Hematopoietic multipotent progenitor cell treated with erythropoietin and hydrocortisone succinate and interleukin-3 and kit ligand, for 8 days (in vitro differentiated cells): ENCODE data around the gene MAPKAPK2.

Source experiments
- DNase-seq: peaks from one replicate; pipeline ENCODE4 v3.0.0-alpha.2; 2015

MAPKAPK2 gene

GRCh38 chr1:206723805-206724472, 39.2 kb downstream of the MAPKAPK2 start:
- DNase-seq = no peak

DNA sequence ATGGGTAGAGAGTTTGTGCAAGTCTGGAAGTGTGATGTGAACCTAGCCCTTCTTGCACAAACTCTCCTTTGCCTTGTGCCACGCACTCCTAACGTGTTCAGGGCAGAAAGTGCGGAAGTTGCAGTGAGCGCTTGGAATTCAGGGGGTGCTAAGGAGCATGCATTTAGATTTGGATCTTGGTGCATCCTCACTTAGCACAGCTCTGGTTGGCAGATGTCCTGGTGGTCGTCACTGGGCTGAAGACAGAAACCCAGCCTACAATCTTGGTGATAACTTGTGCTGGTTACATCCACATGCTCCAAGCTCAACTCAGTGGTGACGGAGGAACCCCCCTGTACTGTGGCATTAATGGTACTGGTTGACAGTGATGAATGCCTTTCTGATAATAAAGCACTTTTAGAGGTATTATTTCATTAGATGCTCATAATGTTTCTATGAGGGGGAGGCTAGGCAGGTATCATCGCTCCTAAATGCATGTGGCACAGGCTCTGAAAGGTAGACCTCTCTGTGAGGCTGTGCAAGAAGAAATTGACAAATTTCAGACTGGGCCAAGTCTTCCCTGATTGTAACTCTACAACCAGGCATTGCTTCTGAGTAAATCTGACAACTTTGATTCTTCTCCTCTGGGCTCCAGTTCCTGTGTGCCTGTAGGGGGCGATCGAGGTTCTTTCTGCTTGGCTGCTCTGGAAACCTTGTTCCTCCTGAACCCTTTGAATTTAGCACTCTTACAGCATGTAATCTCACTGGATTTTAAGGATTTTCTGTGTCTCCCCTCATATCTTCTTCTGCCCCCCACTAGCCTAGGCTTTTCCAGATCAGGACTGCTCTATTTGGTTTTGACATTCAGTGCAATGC, 40.6 kb downstream of the MAPKAPK2 start:
- peak; percentile 60 for DNase-seq

DNA sequence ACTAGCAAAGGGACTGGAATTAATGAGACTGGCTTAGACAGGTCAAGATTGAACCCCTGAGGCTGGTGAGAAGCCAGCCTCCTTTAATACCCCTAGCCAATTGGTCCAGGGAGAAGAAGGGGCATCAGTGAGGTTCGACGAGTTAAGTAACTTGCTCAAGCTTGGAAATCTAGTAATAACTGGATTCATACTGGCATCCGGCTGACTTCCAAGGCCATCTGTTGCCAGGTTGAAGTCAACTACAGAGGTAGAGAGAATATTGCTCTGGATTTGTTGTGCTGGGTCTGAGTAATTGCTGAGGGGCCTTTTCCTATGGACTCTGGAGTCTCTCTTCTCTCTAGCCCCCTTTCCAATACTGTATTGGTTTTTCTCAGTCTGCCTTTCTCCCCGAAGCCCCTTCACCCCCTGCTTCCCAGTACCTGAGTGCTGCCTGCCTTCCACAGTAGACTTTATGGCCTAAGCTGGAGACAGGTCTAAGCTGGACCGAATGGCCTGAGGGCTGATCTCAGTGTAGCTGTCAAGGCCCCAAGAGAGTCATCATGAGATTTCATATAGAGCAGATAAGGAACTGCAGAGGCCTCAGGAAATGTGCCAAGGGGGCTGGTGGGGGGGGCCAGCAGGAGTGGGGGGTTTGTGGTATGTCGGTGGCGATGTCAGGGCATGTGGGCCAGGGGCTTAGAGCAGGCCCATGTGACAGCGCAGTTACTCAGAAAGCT, 43.4 kb downstream of the MAPKAPK2 start:
- no peak for DNase-seq

DNA sequence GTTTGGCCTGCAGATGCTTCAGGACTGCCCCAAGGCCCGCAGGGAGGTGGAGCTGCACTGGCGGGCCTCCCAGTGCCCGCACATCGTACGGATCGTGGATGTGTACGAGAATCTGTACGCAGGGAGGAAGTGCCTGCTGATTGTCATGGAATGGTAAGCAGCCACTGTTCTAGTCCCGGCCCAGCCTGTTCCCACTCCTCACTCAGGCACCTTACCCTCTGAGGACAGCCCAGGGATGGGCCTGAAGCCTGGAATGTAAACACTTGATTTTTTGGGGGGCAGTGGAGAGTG, 43.9 kb downstream of the MAPKAPK2 start:
- DNase-seq = no peak

- DNase-seq = no peak
These were observed 44.3 kb downstream of the MAPKAPK2 start for GRCh38 chr1:206729050-206729449.

DNA sequence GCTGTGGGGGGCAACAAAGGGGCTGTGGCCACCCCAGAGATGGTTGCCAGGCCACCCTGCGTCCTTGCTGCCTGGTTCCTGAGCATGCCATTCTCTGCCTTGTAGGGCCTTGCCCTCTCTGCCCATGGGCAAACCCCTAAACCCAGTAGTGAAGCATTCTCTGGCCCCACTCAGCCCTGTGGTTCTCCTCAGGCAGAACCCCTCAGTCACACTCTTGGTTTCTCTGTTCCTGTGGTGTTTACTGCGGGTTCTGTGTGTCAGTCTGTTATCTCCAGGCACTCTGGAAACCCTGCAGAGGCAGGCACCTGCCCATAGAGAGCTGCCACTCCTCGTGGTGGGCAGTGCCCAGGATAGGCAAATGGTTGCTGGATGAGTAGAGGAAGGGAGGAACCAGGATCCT, 44.8 kb downstream of the MAPKAPK2 start:
- no peak for DNase-seq

- no peak for DNase-seq
These were observed 47.8 kb downstream of the MAPKAPK2 start for GRCh38 chr1:206732508-206732907.

- no peak for DNase-seq
These were observed 48.3 kb downstream of the MAPKAPK2 start for GRCh38 chr1:206732992-206733391.

DNA sequence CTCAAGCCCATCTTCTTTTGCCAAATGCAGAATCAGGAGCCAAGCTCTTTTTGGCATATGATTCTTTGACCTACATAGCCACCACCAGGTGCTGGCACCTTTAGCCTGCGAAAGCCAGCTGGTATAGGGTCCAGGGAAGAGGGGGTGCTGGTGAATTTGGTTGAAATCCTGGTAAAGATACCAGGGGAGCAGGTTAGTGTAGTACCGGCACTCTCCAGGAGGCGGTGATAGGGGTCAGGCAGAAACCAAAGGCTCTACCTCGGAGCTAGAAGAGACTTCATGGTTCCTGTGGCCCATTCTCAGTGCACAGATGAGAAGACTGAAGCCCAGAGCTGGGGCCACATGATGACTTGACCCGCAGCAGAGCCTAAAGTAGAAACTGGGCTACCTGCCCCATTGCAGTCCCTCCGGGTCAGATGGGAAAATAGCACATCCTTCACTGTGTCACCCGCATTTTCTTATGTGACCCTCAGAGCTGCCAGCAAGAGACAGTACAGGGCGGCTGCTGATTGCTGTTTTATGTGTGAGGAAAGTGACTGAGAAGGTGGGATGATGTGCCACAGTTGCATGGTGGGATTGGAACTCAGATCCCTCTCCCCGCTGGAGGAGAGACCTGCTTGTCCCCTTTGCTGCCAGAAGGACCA, 49.9 kb downstream of the MAPKAPK2 start:
- peak; percentile 62 for DNase-seq

DNA sequence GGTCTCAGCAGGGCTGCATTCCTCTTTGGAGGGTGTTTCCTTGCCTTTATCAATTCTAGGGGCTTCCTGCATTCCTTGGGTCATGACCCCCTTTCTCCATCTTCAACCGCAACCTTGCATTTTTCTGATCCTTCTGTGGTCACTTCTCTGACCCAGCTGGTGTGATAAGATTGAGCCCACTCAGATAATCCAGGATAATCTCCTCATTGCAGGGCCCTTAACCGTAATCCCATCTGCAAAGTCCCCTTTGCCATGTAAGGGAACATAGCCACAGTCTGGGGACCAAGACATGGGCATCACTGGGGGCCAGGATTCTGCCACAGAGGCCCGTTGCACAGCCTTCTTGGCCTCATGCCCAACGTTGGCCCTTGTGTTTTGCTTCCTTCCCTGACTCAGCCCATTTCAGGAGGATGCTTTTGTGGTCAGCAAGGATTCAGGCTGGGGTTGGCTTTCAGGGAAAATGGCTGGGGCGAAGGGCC, 50.9 kb downstream of the MAPKAPK2 start:
- DNase-seq = peak; percentile 68

DNA sequence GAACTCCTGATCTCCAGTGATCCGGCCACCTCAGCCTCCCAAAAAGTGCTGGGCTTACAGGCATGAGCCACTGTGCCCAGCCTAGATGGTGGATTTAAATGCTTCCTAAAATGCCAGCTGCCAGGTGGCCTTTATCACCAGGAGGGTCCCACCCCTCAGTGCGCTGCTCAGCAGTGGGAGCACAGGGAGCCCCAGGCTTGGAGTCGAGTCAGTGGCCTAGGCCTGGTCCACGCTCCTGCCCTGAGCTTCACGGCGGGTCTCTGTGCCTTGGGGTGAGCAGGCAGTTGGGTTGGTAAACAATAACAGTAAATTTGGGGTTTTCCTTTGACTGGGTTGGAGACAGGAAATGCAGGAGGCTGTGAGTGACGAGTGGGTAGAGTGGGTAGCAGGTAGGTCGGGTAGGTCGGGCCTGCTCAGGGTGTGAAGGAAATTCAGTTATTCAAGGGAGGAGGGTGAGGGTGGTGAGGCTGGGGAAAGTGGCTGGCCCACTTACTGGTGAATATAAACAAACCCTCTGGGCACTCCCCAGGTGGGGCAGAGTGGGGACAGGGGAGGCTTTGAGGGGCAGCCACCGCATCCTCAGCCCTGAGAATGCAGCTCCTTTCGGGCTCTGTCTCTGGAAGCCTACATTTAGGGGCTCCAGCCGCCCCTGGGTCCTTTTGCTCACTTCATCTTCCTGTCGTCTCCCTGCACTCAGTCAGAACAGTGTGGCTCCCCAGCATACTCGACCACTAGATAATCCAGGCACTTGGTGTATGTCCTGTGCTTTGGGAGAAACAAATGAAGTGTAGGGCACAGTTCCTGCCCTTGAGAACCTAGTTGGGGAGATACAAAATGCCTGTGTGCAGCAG, 52.4 kb downstream of the MAPKAPK2 start:
- no peak for DNase-seq

DNA sequence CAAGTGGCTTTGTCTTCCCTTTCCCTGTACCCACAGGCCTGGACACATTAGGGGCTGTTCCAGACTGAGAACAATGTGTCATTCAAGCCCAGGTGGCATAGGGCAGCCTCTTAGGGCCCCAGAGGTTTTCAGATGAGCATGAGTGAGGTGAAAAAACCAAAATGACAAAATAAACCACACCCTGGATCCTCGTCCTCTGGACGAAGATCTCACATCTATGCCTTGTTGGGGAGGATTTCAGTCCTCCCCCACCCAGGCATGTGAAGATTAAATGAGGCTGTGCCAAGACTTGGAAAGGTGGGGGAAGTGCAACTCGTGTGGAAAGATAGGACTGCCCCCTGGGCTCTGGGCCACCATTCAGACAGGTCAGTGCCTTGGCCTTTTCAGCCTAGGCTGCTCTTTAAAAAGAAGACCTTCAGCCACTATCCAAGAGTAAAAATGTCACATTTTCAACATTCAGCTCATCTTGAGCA, 53.1 kb downstream of the MAPKAPK2 start:
- DNase-seq = peak; percentile 59

DNA sequence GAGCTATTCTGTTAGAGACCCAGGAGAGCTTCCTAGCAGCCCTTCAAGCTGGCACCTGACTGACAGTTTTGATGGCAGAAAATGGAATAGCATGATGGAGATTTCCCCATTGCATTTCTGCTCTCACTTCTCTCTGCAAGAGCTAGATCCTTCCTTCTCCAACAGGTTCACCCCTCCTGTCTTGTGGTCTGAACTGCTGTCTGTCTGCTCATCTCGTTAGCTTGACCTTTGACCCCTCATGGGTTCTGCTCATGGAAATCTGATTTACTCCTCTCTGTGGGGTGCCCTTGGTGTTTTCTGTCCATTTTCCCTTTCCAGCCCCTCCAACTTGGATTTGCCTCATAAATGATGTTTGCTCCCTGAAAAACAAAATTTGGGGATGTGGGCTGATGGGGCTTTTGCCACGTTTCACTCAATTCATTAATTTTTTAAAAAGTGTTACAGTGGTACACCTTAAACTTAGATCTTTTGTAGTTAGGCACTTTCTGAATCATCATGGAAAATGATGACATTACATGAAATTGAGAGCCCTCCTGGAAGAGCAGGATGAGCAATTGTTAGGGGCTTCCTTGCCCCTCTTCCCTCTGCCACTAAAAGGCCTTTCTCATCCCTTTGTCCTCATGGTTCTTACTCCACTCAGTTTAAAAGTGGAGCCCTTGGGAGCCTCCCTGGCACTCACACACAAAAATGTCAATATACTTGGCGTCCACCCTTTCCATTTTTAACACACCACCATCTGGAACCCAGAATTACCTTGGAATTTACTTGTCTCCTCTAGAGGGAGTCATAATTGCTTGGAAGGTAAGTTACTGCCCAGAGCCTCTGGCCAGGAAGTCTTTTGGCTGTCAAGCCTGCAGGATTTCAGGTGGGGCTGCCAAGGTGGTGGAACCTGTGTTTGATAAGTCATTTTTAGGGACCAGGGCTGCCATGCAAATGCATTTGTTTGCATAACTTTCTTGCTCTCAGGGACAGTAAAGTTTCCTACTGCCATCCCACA, 54.0 kb downstream of the MAPKAPK2 start:
- DNase-seq = peak; percentile 36

DNA sequence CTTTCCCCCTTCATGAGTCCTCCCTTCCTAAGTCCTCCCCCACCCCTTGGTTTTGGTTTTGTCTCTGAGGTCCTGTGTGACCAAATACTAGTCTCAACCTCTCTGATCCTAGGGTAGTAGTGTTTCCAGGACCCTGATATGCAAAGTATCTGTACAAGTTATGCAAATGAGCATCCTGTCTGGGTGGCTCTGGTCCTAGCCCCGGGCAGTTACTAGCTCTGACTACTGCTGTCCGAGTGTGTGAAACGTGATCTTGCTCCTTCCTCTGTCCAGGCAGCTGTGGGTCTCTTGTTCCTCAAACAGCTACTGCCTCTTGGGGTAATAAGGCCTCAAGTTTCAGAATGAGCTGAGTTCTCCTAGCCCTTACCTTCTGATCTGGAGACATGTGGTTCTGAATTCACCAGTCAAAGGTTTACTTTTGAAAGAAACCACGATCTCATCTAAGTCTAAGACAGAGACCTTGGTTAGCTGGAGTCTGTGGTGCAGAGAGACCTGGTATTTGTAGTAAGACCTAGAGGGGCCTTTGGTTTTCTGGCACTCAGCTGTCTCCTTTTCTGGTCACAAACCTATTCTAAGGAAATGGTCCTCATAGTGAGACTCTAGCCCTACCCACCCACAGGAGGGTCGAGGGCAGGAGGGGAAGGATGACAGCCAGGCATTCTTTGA, 54.8 kb downstream of the MAPKAPK2 start:
- DNase-seq = no peak

- no peak for DNase-seq
These were observed 56.5 kb downstream of the MAPKAPK2 start for GRCh38 chr1:206741142-206741701.

DNA sequence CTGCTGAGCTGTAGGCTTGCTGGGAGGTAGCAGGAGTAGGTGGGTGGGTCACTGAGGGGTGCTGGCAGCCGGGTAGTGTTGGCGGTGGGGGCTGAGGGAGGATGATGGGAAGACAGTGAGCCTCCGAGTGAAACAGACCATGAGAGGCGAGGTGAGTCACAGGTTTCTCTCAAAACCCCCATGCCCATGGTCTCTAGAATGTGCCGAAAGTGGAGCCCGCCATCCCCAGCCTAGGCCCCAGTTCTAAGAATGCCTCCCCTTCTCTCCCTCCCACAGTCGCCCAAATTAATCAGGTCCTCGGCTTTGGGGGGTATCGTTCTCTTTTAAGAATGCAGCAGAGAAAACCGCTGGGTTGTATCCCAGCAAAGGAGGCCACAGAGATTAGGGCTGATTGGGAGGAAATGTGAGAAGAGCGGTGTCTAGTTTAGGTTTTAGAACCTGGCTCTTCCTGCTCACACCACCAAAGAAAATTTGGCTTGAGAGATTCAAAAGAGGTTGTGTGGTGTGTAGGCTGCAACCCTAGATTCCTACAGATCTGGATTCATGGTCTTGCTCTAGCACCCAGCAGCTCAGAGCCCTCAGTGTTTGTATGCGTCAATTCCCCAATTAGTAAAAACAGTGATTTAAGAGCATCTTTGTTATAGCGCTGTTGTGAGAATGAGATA, 58.1 kb downstream of the MAPKAPK2 start:
- no peak for DNase-seq

- no peak for DNase-seq
These were observed 60.0 kb downstream of the MAPKAPK2 start for GRCh38 chr1:206744683-206745082.

GRCh38 chr1:206745301-206745700, 60.6 kb downstream of the MAPKAPK2 start:
- DNase-seq = no peak

GRCh38 chr1:206748348-206749030, 63.8 kb downstream of the MAPKAPK2 start:
- no peak for DNase-seq
